Endometrium (tissue), 2 donors: ENCODE data around the gene KITLG.
"Not testable (repeated sequence)": the region's sequence is repeated elsewhere in the genome, so short reads cannot be mapped to it uniquely, and the experiment has no call there.

Experiments
- FAIRE-seq: peaks from 2 replicates; lab custom pipeline; 2012; peaks lifted over from hg19 to GRCh38; lab: Jason Lieb, UNC
- donor health status: control.
- donor health status: control.

The KITLG gene, protein sequence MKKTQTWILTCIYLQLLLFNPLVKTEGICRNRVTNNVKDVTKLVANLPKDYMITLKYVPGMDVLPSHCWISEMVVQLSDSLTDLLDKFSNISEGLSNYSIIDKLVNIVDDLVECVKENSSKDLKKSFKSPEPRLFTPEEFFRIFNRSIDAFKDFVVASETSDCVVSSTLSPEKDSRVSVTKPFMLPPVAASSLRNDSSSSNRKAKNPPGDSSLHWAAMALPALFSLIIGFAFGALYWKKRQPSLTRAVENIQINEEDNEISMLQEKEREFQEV

DNA sequence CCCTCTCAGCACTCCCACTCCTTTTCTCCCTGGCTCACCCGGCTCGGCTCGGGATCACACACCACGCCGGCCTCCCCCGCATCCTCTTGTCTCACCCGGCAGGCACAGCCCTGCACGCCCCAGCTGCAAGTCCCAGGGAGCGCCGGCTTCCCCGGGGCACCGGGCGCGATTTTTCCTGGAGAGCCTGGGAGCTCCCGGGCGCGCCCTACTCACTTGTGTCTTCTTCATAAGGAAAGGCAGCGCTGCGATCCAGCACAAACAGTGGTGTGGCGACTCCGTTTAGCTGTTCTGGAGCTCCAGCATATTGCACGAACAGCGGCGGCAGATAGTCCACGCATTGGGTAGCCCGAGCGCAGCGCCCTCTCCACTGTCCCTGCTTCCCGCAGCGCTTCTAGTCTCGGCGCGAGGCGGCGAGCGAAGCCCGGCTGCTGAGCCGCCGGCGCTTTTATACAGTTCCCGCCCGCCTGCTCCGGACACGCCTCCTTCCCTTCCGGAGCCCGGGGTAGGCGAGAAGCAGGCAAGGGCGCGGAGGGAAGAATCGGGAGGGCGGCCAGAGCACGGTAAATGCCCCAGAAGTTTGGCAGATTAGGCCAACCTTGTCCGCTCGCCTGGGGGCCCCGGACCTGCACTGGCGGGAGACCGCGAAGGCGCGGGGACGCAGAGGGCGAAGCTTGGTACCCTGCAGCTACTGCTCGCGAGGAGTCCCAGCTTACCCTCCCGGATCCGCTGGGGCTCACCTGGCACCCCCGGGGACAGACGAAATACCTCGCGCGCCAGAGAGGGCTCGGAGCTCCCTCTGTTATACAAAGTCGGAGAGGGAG is at the start of gene KITLG:
Gene KITLG (minus strand): TSS at position 421 of the 821 bp plus-strand sequence. CDS start 193 bp downstream, at position 228.
- peak; percentile 64 for FAIRE-seq

DNA sequence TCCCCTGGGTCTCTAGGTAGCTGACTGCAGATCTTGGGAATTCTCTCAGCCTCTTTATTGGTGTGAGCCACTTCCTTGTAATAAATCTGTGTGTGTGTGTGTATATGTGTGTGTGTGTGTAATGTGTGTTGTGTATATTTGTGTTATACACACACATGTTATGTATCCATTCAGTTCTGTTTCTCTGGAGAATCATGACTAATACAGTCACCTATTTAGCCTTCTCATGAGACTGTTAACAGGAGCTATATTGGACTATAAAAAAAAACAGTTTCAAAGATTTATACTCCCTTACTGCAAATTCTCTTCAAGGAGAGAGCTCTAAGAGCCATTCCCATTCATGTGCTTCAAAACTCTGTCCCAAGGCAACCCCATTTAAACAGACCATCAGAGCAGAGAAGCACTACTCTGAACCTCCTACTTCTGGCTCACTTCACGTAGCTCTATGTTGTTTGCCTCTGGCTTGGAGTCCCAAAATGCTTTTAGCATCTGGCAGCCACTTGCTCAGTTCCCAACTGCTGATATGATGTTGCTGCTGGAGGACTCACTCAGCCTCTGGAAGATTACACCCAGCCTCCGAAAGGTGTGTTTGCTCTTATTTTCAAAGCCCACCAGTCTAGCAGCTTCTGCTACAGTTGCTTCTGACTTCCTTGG is 48.7 kb upstream of the KITLG start:
- no peak for FAIRE-seq

GRCh38 chr12:88628035-88628434 is 47.8 kb upstream of the KITLG start:
- FAIRE-seq = not testable (repeated sequence)

DNA sequence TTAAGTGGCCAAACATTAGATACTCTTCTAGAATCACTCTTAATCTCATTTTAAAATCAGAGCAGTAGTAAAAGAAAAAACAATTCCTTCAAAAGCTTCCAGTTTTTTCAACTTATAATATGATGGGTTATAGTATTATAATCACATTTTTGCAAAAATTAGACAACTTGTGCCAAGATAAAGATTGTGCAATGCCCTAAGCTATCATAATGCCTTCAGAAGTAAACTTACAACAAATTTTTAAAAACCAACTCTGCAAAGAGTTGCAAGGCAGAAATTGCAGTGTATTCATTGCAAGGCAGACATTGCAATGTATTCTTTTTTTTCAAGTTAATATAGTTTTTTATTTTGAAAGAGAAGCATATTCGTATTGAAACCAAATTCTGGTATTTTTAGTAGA is 47.2 kb upstream of the KITLG start:
- no peak for FAIRE-seq

DNA sequence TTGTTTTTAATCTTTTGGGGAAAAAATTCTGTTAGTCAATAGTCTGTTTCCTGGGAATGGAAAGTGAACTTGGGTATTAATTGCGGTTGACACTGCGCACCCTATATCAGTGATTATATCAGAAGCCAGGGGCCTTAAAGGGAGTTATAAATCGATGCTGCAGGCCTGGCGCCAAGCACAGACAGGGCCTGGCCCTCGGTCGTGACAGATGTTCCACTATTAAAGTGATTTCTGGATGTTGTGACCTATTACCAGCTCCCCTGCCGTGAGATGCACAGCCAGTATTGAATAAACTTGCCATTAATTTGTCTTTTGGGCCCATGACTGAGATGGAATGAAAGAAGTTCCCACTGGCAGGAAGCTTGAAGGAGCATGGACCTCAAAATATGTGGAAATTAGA is 45.1 kb upstream of the KITLG start:
- no peak for FAIRE-seq

- FAIRE-seq = no peak
These were observed 44.6 kb upstream of the KITLG start for GRCh38 chr12:88624911-88625310.

- no peak for FAIRE-seq
These were observed 43.7 kb upstream of the KITLG start for GRCh38 chr12:88623777-88624548.

DNA sequence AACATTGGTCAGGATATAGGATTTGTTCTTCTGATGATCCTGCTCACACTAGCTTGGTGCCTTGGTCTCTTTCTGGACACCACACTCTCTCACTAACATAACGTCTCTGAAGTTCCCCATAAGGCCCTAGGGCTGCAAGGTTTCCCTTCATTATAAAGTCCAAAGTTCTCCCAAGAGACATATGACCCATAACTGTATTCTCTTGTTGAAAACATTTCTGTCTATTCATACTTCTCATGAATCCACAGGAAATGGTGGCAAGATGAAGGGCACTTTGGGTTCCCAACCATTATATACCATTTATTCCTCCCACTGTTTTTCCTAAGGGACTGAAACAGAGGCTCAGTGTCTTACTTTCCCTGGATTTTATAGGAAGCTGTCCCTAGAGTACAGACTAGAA is 37.1 kb upstream of the KITLG start:
- no peak for FAIRE-seq

GRCh38 chr12:88615490-88615889 is 35.2 kb upstream of the KITLG start:
- no peak for FAIRE-seq

GRCh38 chr12:88604646-88605045 is 24.4 kb upstream of the KITLG start:
- no peak for FAIRE-seq

GRCh38 chr12:88600272-88600671 is 20.0 kb upstream of the KITLG start:
- no peak for FAIRE-seq

GRCh38 chr12:88597365-88597764 is 17.1 kb upstream of the KITLG start:
- FAIRE-seq = no peak

- FAIRE-seq = no peak
These were observed 15.4 kb upstream of the KITLG start for GRCh38 chr12:88595697-88596096.

- FAIRE-seq = no peak
These were observed 14.5 kb upstream of the KITLG start for GRCh38 chr12:88594780-88595179.

GRCh38 chr12:88591343-88591742 is 11.1 kb upstream of the KITLG start:
- no peak for FAIRE-seq

- FAIRE-seq = no peak
These were observed 10.6 kb upstream of the KITLG start for GRCh38 chr12:88590851-88591250.

- FAIRE-seq = no peak
These were observed 4.8 kb upstream of the KITLG start for GRCh38 chr12:88585077-88585476.

DNA sequence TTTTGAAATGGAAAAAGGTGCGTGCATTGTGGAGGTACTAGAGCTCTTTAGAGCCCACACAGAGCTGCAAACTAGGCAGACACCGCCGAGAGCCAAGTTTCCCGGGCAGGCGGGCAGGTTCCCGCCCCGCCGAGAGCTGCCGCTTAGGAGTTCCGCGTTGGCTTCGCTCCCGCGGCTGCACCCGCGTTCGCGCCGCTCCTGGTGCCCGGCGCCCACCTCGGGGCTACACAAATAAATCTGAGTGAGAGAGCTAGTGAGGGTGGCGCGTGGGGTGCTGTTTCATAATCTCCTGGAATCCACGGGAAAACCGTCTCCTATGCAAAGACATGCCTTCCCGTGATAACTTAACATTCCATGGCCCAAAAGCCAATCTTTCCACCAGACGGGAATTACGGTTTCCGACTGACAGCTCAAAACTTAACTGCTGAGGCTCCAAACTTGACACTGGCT is 645 bp downstream of the KITLG start:
- no peak for FAIRE-seq

- FAIRE-seq = no peak
These were observed 1.1 kb downstream of the KITLG start for GRCh38 chr12:88579161-88579517.

- no peak for FAIRE-seq
These were observed 1.8 kb downstream of the KITLG start for GRCh38 chr12:88578276-88579160.

GRCh38 chr12:88577537-88577936 is 2.7 kb downstream of the KITLG start:
- no peak for FAIRE-seq
